ENCODE results near the gene SPATS2L.

SPATS2L gene

DNA sequence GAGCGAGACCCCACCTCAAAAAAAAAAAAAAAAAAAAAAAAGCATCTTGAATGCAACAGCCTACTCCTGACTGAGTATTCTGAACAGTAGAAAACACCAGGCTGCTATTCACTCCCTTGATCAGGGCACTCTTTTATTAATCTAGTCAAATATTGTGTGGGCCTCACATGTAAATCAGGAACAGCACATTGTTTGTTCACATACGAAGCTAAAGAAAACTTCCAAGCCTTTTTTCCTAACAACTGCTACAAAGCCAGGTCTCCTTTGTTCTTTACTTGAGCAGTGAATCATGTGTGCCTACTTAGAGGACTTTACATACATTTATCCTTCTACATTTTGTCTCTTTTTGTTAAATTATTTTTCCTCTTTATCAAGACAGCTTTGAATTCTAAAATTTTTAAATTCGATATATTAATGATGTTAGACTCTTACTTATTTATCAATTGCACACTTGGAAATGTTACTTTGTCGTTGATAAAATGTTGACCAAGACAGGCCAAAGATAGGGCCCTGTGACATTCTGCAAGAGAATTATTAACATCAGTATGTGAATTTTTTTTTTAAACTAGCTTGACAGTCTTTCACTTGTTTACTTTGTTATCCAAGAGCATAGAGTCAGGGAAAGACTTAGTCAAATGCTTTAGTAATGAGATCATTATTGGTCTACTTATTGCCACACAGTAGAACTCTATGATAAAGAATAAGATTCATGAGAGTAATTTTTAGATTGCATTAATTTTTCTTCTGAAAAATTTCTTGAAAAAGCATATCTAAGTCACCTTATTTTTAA is 13.2 kb downstream of the SPATS2L start:
- H3K27me3 Mint-ChIP-seq = no peaks in the 10 kb centered on the region
- H3K4me1 Mint-ChIP-seq (ENCODE audit: low read depth) = peaks cover 32% of the 10 kb centered on the region
- no peak overlapping the region for H3K27ac Mint-ChIP-seq
- no peak overlapping the region for H3K4me3 Mint-ChIP-seq
- intact Hi-C loops (cut with micrococcal nuclease) = no loop called here
- H3K9me3 Mint-ChIP-seq = no peaks in the 10 kb centered on the region
- peaks cover 5% of the 10 kb centered on the region for H3K36me3 Mint-ChIP-seq (ENCODE audit: low read depth)

DNA sequence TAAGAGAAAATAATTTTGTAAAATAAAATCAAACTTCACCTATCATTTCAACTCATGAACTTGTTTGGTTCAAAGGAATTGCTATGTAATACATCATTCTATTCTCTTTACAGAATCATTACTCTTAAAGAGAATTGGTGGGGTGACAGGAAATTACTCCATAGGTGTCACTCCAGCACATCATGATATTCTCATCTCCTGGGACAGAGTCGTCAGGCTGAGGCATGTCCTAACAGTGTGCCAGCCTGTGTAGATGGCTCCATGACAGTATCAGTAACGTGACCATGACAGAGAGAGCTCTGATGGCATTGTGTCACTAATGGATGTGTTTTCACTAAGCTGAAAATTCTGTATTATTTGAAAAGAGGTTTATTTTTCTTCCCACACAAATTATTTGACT is 13.9 kb downstream of the SPATS2L start:
- Mint-ChIP-seq H3K36me3 (ENCODE audit: low read depth) (peaks cover 5% of the 10 kb centered on the region), H3K4me1 (ENCODE audit: low read depth) (peaks cover 29% of the 10 kb centered on the region), H3K9me3 (no peaks in the 10 kb centered on the region), H3K27me3 (no peaks in the 10 kb centered on the region), H3K4me3 (no peak overlapping the region), H3K27ac (no peak overlapping the region)
- intact Hi-C loops (cut with micrococcal nuclease) = no loop called here

- Mint-ChIP-seq H3K4me3 (no peak overlapping the region), H3K4me1 (ENCODE audit: low read depth) (peaks cover 23% of the 10 kb centered on the region), H3K9me3 (no peaks in the 10 kb centered on the region), H3K27ac (no peak overlapping the region), H3K27me3 (no peaks in the 10 kb centered on the region), H3K36me3 (ENCODE audit: low read depth) (peaks cover 5% of the 10 kb centered on the region)
- intact Hi-C loops (cut with micrococcal nuclease) = no loop called here
Observed at GRCh38 chr2:200320991-200321390, 14.5 kb downstream of the SPATS2L start.

- Mint-ChIP-seq H3K4me3 (no peak overlapping the region), H3K9me3 (no peaks in the 10 kb centered on the region), H3K4me1 (ENCODE audit: low read depth) (peaks cover 13% of the 10 kb centered on the region), H3K27ac (no peak overlapping the region), H3K27me3 (no peaks in the 10 kb centered on the region), H3K36me3 (ENCODE audit: low read depth) (peaks cover 5% of the 10 kb centered on the region)
- intact Hi-C loops (cut with micrococcal nuclease) = no loop called here
Observed at GRCh38 chr2:200321780-200322534, 15.5 kb downstream of the SPATS2L start.

GRCh38 chr2:200322607-200323006 is 16.1 kb downstream of the SPATS2L start:
- H3K4me3 Mint-ChIP-seq = no peak overlapping the region
- H3K9me3 Mint-ChIP-seq = no peaks in the 10 kb centered on the region
- H3K36me3 Mint-ChIP-seq (ENCODE audit: low read depth) = peaks cover 5% of the 10 kb centered on the region
- H3K4me1 Mint-ChIP-seq (ENCODE audit: low read depth) = peaks cover 7% of the 10 kb centered on the region
- H3K27ac Mint-ChIP-seq = no peak overlapping the region
- intact Hi-C loops (cut with micrococcal nuclease) = no loop called here
- no peaks in the 10 kb centered on the region for H3K27me3 Mint-ChIP-seq

- Mint-ChIP-seq H3K9me3 (no peaks in the 10 kb centered on the region), H3K36me3 (ENCODE audit: low read depth) (no peaks in the 10 kb centered on the region), H3K4me1 (ENCODE audit: low read depth) (peaks cover 3% of the 10 kb centered on the region), H3K4me3 (no peak overlapping the region), H3K27ac (no peak overlapping the region), H3K27me3 (no peaks in the 10 kb centered on the region)
- intact Hi-C loops (cut with micrococcal nuclease) = no loop called here
Observed at GRCh38 chr2:200324362-200324761, 17.9 kb downstream of the SPATS2L start.

DNA sequence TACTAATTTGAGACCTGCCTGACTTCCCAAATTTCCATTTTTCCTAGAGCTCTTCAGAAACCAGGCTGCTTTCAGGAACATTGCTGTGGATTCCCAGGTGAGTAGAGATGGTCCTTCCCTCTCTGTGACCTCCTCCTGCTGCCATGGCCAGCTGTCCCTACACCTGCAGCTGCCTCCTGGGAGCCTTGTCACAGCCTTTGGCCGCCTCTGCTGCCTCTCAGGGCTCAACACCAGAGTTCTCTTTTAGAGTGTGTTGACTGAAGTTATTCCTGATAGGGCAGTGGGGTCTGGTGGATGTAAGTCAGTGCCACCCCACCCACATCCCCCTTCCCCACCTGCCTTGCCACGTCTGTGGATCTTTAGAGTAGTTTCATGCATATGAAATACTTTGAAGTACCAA is 22.9 kb downstream of the SPATS2L start:
- Mint-ChIP-seq H3K9me3 (no peaks in the 10 kb centered on the region), H3K27me3 (no peaks in the 10 kb centered on the region), H3K4me1 (ENCODE audit: low read depth) (peaks cover 9% of the 10 kb centered on the region), H3K4me3 (no peak overlapping the region), H3K27ac (no peak overlapping the region), H3K36me3 (ENCODE audit: low read depth) (no peaks in the 10 kb centered on the region)
- intact Hi-C loops (cut with micrococcal nuclease) = no loop called here

GRCh38 chr2:200329798-200330197 is 23.3 kb downstream of the SPATS2L start:
- Mint-ChIP-seq H3K27ac (no peak overlapping the region), H3K27me3 (no peaks in the 10 kb centered on the region), H3K4me3 (no peak overlapping the region), H3K36me3 (ENCODE audit: low read depth) (no peaks in the 10 kb centered on the region), H3K9me3 (no peaks in the 10 kb centered on the region), H3K4me1 (ENCODE audit: low read depth) (peaks cover 9% of the 10 kb centered on the region)
- intact Hi-C loops (cut with micrococcal nuclease) = loop anchor here (10.0 kb wide), 1 partner anchor 75 kb away; no protein-coding TSS in a partner anchor

- no peaks in the 10 kb centered on the region for H3K36me3 Mint-ChIP-seq (ENCODE audit: low read depth)
- H3K9me3 Mint-ChIP-seq = no peaks in the 10 kb centered on the region
- intact Hi-C loops (cut with micrococcal nuclease) = loop anchor here (10.0 kb wide), 1 partner anchor 74 kb away; no protein-coding TSS in a partner anchor
- H3K4me3 Mint-ChIP-seq = no peak overlapping the region
- H3K27me3 Mint-ChIP-seq = no peaks in the 10 kb centered on the region
- H3K27ac Mint-ChIP-seq = no peak overlapping the region
- H3K4me1 Mint-ChIP-seq (ENCODE audit: low read depth) = peaks cover 9% of the 10 kb centered on the region
Observed at GRCh38 chr2:200330351-200331060, 24.0 kb downstream of the SPATS2L start.

DNA sequence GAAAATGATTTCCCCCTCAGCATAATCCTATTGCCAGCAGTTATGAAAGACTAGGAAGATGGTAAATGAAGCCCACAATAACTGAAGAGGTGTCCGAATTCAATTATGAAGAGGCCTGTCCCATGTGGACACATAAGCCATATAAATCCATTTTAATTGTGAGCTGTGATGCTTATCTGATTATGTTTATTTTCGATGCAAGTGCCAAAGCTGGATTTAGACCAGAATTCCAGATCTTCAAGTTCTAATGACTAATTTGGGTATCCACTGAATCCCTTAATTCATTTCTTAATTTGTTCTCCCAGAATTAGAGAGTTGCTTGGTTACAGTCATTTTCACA is 24.5 kb downstream of the SPATS2L start:
- Mint-ChIP-seq H3K36me3 (ENCODE audit: low read depth) (no peaks in the 10 kb centered on the region), H3K4me1 (ENCODE audit: low read depth) (peaks cover 9% of the 10 kb centered on the region), H3K27me3 (no peaks in the 10 kb centered on the region), H3K9me3 (no peaks in the 10 kb centered on the region), H3K4me3 (no peak overlapping the region), H3K27ac (no peak overlapping the region)
- intact Hi-C loops (cut with micrococcal nuclease) = loop anchor here (10.0 kb wide), 1 partner anchor 74 kb away; no protein-coding TSS in a partner anchor

DNA sequence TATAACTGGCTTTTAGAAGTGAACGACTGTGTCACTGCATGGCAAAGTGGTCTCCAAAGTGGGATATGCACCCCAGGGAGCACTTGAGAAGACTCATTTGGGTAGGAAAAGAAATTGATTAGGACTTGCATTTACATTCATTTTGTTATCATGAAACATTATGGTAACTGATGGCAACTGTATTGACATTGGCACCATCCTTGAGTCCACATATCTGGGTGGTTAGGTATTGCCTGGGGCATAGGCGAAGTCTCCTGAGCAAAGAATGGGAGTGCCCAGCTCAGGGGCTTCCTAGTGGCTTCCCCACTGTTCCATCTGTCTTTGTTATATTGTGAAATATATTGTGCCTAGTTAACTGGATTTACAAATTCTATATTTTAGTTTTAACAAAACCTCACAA is 29.2 kb downstream of the SPATS2L start:
- intact Hi-C loops (cut with micrococcal nuclease) = loop anchor here (10.0 kb wide), 1 partner anchor 69 kb away; no protein-coding TSS in a partner anchor
- Mint-ChIP-seq H3K9me3 (no peaks in the 10 kb centered on the region), H3K4me1 (ENCODE audit: low read depth) (peaks cover 23% of the 10 kb centered on the region), H3K36me3 (ENCODE audit: low read depth) (no peaks in the 10 kb centered on the region), H3K27me3 (no peaks in the 10 kb centered on the region), H3K4me3 (no peak overlapping the region), H3K27ac (no peak overlapping the region)

DNA sequence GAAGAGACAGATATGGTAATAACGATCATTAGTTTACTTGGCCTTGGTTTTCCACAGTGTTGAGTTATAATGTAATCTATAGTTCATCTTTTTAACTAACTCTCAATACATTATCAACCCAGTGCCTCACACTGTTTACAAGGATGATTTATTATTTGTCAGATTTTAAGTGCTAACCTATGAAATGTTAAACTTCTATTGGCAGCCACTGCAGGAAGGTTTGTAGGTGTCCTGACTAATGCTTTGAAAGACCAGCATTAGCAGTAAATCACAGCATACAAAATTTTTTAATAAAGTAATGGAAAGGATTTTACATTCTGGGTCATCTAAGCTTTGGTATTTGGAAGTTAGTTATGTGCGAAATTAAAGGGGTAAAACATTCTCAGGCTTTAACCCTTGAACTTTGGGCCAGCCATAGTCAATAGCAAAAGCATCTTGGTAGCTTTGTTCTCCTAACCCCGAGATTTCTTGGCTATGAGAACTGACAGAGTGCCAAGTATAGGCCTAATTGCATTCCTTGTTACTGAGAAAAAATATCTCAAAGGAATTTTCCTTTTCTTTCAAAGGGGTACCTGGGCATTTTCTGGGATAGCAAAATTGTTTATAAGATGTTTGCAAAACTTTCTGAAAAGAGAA is 30.6 kb downstream of the SPATS2L start:
- H3K4me1 Mint-ChIP-seq (ENCODE audit: low read depth) = peaks cover 23% of the 10 kb centered on the region
- no peak overlapping the region for H3K27ac Mint-ChIP-seq
- no peaks in the 10 kb centered on the region for H3K36me3 Mint-ChIP-seq (ENCODE audit: low read depth)
- H3K9me3 Mint-ChIP-seq = no peaks in the 10 kb centered on the region
- intact Hi-C loops (cut with micrococcal nuclease) = loop anchor here (10.0 kb wide), 1 partner anchor 68 kb away; no protein-coding TSS in a partner anchor
- no peak overlapping the region for H3K4me3 Mint-ChIP-seq
- H3K27me3 Mint-ChIP-seq = no peaks in the 10 kb centered on the region

DNA sequence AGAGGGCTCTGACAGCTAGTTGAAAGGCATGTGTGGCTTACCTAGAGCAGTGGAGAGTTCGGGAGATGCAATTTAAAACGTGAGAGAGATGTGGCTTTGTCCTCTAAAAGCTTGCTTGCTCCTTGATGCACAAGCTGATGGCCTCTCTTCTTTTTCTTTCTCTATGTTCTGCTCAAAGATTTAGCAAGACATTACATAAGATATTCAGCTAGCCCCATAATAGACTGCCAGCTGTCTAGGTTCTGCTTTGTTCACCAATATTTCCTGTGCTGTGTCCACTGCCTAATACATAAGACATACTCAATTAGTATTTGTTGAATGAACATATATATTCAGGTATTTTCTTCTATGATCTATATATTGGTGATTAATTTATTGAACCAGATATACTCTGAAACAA is 31.1 kb downstream of the SPATS2L start:
- Mint-ChIP-seq H3K4me1 (ENCODE audit: low read depth) (peaks cover 23% of the 10 kb centered on the region), H3K36me3 (ENCODE audit: low read depth) (no peaks in the 10 kb centered on the region), H3K27ac (no peak overlapping the region), H3K9me3 (no peaks in the 10 kb centered on the region), H3K4me3 (no peak overlapping the region), H3K27me3 (no peaks in the 10 kb centered on the region)
- intact Hi-C loops (cut with micrococcal nuclease) = loop anchor here (10.0 kb wide), 1 partner anchor 67 kb away; no protein-coding TSS in a partner anchor
